GM12801 (cell line): ENCODE data around the gene CCDC117.

Experiments
- TF ChIP-seq, protein P1 (sequence below): IDR thresholded peaks from one replicate; pipeline ENCODE4 v1.5.1; 2011; ENCODE audit warnings: control low read depth; ENCODE audit not compliant: insufficient read length; ENCODE audit errors: extremely low read depth

The CCDC117 gene

GRCh38 chr22:28801845-28802594 is 29.5 kb downstream of the CCDC117 start:
- TF ChIP-seq, protein P1, sequence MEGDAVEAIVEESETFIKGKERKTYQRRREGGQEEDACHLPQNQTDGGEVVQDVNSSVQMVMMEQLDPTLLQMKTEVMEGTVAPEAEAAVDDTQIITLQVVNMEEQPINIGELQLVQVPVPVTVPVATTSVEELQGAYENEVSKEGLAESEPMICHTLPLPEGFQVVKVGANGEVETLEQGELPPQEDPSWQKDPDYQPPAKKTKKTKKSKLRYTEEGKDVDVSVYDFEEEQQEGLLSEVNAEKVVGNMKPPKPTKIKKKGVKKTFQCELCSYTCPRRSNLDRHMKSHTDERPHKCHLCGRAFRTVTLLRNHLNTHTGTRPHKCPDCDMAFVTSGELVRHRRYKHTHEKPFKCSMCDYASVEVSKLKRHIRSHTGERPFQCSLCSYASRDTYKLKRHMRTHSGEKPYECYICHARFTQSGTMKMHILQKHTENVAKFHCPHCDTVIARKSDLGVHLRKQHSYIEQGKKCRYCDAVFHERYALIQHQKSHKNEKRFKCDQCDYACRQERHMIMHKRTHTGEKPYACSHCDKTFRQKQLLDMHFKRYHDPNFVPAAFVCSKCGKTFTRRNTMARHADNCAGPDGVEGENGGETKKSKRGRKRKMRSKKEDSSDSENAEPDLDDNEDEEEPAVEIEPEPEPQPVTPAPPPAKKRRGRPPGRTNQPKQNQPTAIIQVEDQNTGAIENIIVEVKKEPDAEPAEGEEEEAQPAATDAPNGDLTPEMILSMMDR, result no peak

DNA sequence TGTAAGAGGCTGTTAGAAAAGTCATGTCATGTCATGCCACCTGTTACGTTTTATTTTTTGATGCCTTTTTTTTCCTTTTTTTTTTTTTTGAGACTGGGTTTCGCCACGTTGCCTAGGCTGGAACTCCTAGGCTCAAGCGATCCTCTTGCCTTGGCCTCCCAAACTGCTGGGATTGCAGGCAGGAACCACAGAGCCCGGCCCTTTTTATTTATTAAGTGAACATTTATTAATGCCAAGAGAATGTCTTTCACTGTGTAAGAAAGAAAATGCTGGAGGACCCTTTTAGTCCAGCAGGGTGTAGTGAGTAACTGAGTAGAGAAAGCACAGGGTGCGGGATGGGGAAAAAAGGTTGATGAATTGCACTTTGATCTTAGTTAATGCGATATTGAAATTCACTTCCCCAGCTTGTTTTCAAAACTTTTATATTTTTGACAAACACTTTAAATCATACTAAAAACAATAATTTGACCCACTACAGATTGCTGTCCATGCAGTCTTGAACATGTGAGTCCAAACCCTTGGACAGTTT is 30.2 kb downstream of the CCDC117 start:
- TF ChIP-seq, protein P1, result no peak

- TF ChIP-seq, protein P1, result no peak
Measured at GRCh38 chr22:28808716-28809355, 36.3 kb downstream of the CCDC117 start.

- TF ChIP-seq, protein P1, result no peak
Measured at GRCh38 chr22:28810821-28811491, 38.5 kb downstream of the CCDC117 start.

DNA sequence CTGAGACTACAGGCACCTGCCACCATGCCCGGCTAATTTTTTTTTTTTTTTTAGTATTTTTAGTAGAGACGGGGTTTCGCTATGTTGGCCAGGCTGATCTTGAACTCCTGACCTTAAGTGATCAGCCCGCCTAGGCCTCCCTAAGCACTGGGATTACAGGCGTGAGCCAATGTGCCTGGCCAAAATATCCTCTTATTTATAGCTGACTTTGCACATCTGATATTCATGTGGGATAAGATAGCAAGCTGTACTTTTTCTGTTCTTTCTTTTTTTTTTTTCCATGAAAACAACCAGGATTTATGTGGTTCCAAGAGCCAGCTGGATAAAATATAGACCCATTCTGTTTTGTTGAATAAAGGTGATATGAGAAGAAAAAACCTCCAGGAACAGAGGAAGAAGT is 40.0 kb downstream of the CCDC117 start:
- TF ChIP-seq, protein P1, result no peak

GRCh38 chr22:28813772-28814518 is 41.5 kb downstream of the CCDC117 start:
- TF ChIP-seq, protein P1, result no peak
